GM18909 (cell line): ENCODE data around the gene DACH1.

Experiments
- ATAC-seq: cut with Tn5 transposase; IDR thresholded peaks from one replicate; pipeline ENCODE4 v1.9.1; 2021; ENCODE audit warnings: mild to moderate bottlenecking; ENCODE audit not compliant: unreplicated experiment, poor library complexity

DACH1 gene

DNA sequence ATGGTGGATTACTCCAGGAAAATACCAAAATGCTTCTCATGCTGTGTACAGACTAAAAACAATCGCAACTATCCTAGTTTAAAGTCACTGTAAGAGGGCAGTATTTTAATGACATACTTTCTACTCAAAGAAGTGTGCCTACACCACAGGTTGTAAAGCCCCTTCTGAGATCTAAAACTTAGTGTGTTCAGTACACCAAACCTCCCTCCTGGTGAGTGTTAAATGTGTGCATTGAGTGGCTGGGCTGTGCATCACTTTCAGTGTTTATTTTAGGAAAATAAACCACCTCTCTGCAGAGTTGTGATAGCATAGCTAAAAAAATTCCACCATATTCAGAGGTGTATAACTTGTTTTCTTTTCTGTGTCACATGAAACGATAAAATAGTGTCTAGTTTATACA lies 263.7 kb downstream of the DACH1 start:
- ATAC-seq, result no peak

DNA sequence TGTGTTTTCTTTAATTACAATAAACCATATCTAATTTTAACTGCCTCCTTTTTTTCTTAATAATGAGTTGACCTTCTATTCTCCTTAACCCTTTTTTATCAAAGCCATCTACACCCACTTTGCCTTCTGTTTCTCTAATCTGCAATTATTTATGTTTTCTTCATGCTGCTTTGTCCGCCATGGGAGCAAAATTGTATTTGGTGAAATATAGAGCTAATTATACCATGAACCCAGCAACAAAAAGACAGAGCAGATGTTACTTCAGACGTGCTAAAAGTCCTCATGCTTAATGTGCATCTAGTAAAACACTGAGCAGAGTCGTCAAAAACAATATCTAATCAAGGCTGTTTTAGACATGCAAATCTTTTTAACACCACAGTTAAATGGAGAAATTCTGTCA lies 264.7 kb downstream of the DACH1 start:
- ATAC-seq, result no peak

DNA sequence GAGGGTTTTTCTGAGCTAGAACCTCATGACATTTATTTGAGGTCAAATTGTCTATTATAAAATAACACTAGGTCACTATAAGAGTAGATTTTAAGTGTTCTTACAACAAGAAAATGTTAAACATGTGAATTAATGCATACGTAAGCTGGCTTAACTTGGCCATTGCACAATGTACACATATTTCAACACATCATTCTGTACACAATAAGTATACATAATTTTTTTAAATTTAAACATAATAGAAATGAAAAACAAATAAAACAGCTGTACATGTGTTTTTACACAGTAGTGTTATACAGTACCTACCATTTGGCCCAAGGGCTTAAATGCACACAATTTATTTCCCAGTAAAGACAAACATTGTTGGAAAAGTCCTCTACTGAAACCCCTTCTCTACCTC lies 269.9 kb downstream of the DACH1 start:
- no peak for ATAC-seq

DNA sequence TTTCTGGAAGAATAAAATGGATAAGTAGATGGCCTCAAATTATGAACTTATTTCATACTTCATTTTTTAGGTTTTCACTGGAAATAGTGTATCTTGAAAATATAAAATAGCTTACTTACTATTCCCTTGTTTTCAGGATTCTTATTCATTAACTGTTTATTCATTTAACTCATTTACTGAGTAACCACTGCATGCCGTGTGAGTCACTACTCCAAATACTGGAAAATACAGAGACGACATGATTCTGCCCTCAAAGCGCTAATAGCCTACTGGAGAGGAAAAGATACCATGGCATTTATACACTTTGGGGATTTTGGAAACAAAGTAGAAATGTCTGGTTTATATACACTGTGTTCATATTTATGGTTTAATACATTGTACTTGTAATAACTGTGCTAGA lies 270.9 kb downstream of the DACH1 start:
- no peak for ATAC-seq

DNA sequence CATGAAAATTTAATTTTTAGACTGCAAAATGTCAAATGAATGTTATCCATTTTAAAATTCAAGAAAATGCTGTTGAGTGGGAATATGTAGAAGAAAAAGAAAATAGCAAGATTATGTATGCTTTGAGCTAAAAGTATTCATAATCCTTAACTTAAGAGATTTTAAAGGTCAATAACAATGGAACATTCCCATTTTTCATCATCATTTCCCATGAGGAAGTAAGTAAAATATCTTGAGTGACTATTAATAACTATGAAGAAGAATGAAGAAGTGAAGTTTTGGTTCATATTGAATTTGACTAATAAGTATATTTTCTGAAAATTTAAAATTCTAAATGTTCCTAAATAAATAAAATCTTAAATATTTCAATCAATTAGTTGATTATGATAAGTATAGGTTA lies 273.4 kb downstream of the DACH1 start:
- no peak for ATAC-seq

DNA sequence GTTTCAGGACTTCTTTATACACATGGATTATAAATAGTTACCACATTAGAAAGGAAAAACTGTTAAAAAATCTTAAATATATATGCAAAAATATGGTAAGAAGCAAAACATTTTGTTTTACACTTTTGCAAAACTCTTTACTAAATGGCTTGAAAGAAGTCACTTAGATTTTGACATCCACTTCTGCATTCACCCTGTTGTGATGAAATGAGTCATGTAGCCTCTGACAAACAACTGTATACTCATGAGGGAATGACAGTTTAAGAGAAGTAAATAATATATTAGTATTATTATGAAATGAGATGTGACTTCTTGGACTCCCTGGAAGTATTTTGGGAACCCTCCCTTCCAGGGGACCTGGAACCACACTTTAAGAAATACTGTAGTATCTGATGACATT lies 275.6 kb downstream of the DACH1 start:
- ATAC-seq, result no peak

DNA sequence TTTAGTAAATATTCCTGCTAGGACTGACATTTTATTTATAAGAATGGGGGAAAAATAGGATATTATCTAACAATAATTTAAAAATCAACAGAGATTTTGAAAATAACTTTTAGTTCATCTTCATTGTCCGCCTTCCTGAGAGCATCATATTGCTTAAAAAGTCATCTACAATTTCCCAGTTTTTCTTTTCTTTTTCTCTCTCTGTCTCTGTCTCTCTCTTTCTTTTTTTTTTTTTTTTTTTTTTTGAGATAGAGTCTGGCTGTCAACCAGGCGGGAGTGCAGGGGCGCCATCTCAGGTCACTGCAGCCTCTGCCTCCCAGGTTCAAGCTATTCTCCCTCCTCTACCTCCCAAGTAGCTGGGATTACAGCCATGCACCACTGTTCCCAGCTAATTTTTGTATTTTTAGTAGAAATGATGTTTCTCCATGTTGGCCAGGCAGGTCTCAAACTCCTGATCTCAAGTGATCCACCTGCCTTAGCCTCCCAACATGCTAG lies 276.3 kb downstream of the DACH1 start:
- ATAC-seq, result no peak

DNA sequence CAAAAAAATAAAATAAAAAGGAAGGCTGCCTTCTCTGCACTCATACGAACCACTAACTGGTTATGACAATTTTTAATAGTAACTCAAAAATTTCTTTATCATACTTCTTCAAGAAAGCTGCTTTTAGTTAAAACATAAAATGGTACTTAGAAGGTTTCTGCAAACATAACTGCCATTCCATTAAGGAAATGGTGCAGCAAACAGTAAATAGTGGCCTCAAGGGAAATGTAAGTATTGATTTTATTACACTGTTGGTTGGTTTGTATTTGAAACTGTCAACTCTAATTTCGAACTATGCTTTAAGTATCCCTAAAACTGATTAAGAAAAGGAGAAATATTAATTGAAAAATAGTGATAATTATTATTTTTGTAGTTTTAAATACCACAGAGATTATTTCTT lies 278.0 kb downstream of the DACH1 start:
- no peak for ATAC-seq

DNA sequence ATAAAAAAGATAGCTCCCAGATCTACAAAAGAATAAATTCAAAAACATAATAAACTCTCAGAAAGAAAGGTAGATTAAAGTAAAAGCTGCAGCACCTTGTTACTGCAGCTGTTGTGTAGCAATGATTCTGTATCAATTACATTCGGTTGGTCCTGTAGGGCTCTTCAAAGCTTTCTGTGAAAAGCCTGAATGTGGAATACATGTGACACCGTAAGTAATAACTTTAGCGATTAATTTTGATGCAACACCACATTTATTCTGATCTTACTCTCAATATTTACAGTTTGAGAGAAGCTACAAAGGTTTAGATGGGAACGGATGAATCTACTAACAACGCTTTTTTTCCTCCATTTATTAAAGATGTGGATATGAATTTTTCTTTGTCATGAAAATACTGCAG lies 279.2 kb downstream of the DACH1 start:
- ATAC-seq, result no peak

DNA sequence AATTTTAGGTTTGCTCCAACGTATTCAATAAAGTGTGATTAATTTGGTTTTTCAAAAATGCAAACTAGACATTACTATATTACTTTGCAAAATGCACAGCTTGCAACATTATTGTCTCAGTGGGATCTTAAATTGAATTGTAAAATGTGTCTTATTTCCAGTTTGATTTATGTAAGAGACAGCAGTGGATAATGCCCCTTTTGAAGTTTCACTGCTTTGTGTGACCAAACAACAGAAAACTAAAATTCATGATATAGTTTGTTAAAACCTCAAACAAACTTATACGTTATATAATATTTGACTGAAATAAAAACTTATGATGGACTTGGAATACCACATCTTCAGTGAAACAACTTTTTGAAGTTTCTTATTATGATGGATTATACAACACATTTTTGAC lies 279.8 kb downstream of the DACH1 start:
- no peak for ATAC-seq

DNA sequence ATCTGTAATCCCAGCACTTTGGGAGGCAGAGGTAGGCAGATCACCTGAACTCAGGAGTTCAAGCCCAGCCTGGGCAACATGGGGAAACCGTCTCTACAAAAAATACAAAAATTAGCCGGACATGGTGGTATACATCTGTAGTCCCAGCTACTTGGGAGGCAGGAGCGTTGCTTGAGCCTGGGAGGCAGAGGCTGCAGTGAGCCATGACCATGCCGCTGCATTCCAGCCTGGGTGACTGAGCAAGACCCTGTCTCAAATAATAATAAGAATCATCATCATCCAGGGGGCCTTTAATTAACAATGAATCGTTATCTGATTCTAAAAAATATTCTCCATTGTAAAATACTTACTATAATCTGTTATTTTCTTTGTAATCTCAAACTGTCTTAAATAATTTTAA lies 283.4 kb downstream of the DACH1 start:
- ATAC-seq, result no peak

DNA sequence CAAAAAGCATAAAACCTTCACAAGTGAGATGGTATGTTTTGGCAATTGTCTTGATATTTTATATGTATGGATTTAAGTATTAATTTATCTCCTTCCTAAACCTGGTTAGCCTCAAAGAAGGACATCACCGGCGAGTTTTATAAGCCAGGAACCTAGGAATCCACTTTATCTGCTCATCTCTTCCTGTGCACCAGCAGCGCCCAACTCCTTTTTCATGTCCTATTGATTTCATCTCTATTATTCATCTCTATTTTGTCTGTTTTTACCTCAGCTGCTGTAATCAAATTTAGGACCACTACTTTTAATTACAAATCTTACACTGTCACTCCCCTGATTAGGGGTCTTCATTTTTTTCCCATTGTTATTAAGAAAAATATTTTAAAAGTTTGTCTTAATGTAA lies 286.4 kb downstream of the DACH1 start:
- ATAC-seq, result no peak

DNA sequence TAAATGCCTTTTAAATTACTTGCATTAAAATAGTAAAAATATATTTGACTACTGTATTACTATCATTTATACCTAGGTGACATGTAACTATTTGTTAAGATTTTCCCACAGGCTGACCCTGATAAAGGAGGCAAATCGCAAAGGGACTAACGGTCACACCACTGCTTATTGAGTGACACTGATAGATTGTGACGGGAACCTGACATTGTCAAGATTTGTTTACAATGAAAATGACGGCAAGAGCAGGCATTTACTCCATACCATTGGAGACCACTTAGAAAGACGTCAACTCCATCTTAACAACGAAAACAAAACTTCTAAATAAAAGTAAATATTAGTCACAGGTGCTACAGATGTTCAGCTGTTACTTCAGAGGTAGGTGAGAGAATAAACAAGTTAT lies 289.0 kb downstream of the DACH1 start:
- ATAC-seq, result no peak

DNA sequence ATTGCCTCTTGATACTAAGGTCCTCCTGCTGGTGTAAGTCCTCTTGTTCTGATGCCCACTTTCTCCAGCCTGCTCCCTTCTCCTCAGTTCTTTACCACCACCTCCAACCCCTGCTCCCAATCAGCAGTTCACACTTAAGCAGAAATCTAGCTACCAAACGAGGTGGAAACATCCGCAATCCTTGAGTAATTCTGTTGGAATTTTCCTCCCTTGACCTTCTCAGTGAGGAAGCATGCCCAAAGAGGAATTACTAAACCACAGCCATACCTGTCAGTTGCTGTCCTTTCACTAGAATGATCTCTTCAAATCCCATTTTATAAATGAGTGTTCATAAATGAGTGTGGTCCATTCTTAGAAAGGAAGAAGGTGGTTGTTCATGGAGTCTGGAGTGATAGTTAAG lies 289.9 kb downstream of the DACH1 start:
- ATAC-seq, result no peak

DNA sequence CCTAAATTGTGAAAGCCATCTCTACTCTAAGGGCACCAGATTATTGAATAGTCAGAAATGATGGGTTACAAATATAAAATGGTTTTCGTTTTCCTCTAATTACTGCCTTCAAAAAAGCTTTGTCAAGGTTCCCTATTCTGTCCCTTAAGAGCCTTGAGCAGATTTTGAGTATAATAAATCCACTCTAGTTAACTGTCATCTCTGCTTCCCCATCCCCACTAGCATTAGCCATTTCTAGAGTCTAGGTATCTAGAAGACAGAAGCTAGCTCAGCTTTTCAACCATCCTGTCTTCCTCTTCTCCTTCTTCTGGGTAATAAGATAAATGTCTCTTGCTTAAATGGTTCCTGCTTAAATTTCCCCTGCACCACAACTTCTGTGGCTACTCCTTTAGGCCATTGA lies 290.4 kb downstream of the DACH1 start:
- ATAC-seq, result no peak

DNA sequence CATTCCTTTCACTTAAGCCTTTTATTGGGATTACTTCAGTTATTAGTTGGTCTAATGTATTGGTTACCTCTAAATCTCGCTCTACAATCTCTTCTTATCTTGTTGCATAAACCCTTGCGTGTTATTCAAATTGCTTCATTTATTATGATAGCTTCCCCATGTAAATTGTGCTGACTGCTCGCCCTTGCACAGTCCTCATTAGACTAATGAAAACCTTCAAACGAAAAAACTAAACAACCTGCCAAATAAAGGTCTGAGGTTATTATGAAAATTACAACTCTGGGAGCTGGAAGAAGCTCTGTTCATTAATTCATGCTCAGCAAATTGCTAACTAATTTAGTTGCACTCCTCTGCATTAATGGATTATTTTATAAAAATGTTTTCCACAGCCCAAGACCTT lies 320.1 kb downstream of the DACH1 start:
- ATAC-seq, result no peak

DNA sequence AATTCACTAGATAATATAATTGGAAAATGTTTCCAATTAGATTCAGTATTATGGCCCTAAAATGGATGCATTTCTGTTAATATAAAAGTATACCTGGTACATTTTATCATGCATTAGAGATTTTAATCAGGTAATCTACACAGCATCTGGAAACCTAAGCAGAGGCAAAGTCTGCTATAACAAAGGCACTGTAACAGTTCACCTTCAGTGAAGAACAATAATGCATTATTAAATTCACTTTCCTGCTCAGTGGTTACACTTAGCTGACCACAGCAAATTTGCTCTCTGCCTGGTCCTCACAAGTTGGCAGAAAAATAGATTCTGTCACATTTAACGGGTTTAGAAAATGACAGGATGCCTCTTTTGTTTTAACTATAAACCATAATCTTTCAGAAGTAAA lies 326.9 kb downstream of the DACH1 start:
- ATAC-seq, result no peak

DNA sequence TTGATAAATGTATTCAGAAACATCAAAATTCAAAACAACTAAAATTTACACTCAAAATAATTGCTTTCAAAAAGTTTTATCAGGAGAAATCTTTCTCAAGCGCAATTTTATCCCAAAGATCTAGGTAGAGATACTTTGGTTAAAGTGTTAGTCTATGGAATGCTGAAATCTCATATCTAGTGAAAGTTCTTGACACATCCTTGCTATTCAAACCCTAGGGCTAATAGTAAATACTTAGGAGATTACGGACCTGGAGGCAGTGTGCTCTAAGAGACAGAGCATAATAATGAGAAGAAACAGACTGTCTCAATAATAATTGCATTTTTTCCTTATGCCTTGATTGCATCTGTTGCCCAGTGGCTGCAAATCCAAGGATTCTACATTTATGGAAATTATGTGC lies 330.8 kb downstream of the DACH1 start:
- no peak for ATAC-seq

DNA sequence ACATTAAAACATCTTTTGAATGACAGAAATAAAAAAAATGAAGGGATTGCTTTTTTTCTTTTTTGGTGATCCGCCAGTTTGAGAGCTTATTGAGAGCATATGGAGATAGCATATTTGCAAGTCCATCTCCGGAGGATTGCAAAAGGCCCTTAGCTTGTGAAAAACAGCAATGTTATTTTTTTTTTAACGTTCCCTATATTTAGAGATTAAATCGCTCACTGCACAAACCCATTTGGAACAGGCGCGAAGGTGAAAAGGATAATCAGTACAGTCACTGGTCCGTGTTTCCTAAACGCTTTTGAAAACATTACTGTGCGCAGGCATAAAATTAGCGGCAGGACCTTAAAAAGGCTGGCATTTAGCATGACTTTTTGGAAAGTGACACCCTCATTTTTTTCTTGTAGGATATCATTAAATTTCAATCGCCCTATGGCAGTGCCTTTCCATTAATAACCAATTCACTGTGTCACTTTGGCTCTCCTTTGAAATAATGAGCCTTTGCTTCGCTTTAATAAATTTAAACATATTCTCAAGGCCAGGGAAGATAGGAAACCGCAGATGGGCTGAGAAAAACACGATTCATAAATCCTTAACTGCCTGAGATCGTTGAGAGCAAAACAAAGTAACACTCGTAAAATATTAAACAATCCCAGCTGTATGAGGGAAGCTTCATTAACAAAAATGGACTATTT lies 342.2 kb downstream of the DACH1 start:
- no peak for ATAC-seq

DNA sequence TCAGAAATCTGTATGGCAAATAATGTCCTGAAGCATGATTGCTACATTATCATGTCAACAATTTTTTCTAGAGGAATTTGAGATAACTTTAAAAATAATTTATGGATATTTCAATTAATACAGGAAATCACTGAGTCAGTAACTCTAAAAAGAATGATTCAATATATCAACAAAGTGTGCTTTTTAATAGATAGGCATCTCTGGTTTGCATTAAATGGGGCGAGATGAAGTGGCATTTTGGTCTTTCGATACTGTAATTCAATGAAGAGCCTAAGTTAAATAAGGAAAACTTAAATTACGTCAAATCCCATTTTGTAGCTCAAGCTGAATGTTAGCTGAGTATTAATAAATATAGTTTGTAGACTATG lies 342.8 kb downstream of the DACH1 start:
- ATAC-seq, result no peak

DNA sequence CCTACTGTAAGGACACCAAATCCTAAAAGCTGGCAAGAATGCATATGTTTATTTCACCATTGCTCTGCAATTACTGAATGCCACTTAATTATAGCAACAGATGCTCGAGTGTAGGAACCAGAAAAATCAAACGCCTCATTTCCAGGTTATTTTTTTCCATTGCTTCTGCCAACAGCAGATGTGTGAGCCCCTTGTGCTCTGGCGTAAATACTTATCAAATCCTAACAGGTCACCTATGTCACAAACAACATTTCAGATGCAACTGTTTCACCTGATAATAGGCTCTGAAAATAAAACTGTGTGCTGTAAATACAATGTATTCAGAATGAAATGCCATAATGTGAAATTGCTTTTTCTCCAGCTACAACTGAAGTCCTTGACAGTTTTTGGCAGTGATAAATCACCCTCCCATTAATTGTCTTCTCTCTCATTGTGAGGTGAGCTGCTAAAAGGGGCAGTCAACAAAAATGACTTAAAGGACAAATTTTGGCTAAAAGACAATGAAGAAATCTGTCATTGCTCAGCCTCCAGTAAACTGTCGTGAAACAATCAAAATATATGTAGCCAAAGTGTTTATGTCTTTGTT lies 344.0 kb downstream of the DACH1 start:
- ATAC-seq, result no peak

DNA sequence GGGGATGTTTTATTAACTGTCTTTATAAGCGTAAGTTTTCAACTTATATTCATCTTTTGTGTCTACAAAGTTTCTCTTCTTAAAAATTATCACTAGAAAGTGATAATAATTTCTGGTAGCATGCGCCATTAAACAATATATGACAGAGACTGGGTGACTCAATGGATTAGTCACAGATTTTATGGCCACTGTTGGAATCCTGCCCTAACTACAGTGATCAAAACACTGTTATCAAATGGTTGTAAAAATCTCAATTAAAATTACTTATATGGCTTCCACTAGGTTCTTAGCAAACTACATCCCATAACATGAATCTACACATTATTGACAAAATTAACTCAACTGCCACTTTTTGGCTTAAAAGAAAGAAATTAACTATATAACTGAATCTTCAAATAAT lies 350.0 kb downstream of the DACH1 start:
- no peak for ATAC-seq
